DMS153 treated with DMSO at 0.1 percent for 48 hours (cell line): Measurements from ENCODE around the gene UNC13B.
"Not testable (repeated sequence)": the region's sequence is repeated elsewhere in the genome, so short reads cannot be mapped to it uniquely, and the experiment has no call there.

Source experiments
- DNase-seq: peaks from one replicate; lab custom pipeline; 2025; ENCODE audit not compliant: unreplicated experiment; lab: John Stamatoyannopoulos, UW

UNC13B gene

DNA sequence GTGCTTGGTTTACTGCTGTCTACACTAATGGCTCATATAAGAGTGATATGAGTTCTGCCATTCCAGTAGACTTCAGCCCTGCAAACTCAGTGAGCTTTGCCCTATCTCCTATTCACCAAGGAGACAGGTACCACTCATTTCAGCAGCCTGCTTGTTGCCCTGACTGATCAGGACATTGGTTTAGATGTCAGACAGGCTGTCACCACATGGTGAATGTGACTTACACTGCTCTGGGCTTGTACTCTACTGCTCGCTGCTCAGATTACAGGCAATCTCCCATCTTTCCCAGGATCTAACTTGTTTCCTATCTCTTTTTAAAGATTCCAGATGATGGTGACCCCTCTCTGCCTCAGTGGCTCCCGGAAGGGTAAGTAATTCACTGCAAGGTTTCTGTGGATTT lies 204.8 kb downstream of the UNC13B start:
- DNase-seq = no peak

DNA sequence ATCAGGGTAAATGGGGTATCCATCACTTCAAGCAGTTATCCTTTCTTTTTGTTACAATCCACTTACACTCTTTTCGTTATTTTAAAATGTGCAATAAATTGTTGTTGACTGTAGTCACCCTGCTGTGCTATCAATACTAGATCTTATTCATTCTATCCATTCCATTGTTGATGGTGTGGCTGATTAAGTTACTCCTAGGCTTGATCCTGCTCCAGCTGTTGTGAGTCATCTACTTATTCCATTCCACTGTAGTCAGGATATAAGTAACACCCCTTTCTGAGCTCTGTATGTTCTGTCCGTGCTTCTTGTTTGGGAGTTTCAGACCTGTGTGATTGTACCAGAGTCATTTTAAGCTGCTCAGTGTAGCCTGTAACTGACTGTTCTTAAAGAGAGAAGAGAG lies 205.6 kb downstream of the UNC13B start:
- DNase-seq = no peak

- DNase-seq = no peak
Observed at GRCh38 chr9:35370241-35370640, 208.4 kb downstream of the UNC13B start.

GRCh38 chr9:35374436-35374835 lies 212.6 kb downstream of the UNC13B start:
- DNase-seq = no peak

DNA sequence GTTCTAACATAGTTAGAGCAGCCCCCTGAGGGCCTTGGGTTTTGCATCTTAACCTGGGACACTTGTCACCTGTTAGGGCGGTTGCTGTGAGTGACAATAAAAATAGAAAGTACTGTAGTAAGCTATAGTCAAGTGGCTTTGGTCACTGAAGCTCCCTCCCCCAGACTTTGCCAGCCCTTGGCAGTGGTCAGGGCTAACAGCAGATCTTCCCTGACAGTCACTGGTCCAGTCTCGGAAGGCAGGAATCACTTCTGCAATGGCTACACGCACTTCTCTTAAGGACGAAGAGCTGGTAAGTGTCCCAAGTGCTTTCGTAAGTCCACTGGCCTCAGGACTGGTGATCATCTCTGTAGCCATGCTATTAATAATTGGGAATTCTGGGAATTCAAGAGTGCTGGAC lies 213.1 kb downstream of the UNC13B start:
- no peak for DNase-seq

- no peak for DNase-seq
Observed at GRCh38 chr9:35380039-35380438, 218.2 kb downstream of the UNC13B start.

- DNase-seq = no peak
Observed at GRCh38 chr9:35380619-35381018, 218.8 kb downstream of the UNC13B start.

DNA sequence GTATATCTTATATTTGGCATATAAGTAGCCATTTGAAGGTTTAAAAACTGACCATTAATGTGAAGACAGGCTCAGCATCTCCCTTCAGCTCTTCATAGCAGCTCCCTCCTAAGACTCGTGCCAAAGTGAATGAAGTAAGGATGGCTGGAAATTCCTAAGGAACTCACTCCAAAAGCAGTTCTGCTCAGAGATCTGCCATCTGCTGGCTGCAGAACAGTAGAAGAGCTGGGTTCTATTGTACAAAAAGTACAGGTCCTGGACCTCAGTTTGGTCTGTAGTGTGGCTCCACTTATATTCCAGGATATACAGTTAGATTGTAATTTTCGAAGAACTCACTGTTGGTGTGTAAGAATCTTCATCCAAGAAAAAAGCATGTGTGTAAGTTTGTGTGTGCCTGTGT lies 223.2 kb downstream of the UNC13B start:
- DNase-seq = no peak

DNA sequence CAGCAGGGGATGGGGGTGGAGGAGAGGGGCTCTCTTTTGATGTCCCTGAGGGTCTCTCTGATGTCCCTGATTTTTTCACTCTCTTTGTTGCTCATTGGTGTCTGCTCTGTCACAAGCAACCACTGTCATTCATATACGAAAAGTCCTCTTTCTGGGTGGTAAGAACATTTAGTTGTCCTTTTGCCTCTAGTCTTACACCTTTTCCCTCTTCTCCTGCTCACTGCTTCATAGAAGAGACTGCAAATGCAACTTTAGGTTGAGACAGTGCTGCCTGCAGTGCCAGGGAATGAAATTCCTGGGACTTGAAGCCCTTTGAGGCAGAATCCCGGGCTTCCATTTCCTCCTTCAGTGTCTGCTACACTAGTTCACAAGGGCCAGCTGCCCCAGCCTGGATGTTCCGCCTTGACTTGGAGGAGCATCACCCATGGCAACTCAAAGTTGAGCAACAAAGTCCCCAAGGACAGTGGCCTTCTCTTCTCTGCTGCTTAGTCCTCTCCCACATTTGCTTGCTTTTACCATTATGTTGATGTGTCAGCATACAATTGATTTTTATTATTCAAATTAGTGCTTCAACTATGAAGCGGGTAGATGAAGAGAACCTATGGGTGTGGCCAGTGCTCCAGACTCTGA lies 233.4 kb downstream of the UNC13B start:
- DNase-seq = no peak

- DNase-seq = no peak
Observed at GRCh38 chr9:35395706-35396101, 233.9 kb downstream of the UNC13B start.

DNA sequence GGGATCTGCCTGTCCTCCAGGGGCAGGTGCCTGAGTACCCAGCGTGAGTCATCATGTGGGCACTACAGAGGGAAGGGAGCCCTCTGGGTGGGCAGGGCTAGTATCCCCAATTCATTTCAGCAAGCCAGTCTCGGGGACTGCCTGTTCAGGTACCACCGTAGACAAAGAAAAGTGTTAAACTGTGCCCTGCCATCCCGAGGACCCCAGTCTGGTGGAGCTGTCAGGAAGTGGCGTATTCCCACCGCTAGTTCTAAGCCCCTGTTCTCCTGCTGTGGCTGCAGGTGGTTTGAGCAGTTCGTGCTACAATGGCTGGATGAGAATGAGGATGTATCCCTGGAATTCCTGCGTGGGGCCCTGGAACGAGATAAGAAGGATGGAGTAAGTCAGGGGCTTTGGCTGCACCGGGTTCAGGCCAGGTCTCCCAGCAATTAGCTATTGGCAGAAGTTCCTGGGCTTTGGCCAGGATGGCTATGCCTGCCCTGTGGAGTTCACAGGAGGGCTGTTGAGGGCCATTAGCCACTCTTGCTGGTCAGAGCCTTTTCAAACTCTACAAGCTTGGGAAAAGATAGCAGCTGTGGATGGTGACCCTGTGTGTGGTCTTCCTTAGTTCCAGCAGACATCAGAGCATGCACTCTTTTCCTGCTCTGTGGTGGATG lies 234.9 kb downstream of the UNC13B start:
- no peak for DNase-seq

GRCh38 chr9:35397216-35397698 lies 235.4 kb downstream of the UNC13B start:
- no peak for DNase-seq

DNA sequence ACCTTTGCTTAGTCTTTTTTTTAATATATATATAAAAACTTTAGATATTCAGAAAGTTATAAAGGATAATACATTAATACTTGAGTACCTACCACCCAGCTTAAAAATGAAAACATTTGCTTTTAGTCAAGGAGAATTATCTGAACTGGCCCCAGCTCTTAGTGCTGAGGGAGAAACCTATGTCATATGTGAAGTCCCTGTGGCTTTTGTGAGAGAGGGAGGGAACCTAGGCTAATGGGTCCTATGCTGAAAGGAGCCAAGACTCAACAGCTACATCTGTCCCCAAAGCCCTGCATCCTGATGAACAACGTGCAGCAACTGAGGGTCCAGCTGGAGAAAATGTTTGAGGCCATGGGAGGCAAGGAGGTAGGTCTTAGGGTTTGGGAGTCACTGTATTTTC lies 236.1 kb downstream of the UNC13B start:
- no peak for DNase-seq

DNA sequence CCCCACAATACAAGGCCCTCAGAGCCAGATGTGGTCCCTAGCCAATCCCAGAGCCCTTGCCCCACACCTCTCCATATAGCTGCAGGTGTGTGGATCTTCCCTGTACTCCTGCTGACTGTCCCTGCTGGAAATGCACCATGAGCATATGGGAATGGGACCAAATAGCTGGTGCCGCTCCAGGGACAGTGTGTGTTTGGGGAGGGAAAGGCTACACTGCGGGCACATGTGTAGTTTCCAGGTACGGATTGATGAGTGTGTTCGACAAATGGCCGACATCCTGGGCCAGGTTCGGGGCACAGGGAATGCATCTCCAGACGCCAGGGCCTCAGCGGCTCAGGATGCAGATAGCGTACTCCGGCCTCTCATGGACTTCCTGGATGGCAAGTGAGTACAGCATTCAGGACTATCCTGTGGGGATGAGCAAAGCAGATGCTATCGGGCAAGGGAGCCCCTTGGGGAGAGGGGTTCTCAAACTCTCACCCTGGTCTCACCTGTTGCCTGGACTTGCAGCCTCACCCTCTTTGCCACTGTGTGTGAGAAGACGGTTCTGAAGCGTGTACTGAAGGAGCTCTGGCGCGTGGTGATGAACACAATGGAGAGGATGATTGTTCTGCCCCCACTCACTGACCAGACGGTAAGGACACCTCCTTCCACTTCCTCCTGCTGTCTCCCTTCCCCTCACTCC lies 237.0 kb downstream of the UNC13B start:
- DNase-seq = no peak

DNA sequence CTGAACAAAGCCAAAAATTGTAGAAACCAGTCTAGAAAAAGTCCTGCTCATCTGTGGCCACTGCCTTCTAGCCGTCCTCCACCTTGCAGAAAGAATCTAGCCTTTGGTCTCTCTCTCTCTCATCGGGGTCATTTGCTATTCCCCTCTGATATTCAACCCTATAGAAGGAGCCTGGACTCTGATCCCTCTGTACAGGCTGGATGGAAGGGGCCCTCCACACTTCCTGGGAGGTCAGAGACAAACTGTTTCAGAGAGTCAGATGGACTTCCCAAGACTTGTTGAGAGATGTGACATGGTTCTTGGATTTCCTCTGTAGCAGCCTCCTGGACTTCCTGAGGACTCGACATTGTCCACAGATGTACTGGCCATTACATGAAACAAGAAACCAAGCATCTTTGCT lies 243.1 kb downstream of the UNC13B start:
- DNase-seq = no peak

DNA sequence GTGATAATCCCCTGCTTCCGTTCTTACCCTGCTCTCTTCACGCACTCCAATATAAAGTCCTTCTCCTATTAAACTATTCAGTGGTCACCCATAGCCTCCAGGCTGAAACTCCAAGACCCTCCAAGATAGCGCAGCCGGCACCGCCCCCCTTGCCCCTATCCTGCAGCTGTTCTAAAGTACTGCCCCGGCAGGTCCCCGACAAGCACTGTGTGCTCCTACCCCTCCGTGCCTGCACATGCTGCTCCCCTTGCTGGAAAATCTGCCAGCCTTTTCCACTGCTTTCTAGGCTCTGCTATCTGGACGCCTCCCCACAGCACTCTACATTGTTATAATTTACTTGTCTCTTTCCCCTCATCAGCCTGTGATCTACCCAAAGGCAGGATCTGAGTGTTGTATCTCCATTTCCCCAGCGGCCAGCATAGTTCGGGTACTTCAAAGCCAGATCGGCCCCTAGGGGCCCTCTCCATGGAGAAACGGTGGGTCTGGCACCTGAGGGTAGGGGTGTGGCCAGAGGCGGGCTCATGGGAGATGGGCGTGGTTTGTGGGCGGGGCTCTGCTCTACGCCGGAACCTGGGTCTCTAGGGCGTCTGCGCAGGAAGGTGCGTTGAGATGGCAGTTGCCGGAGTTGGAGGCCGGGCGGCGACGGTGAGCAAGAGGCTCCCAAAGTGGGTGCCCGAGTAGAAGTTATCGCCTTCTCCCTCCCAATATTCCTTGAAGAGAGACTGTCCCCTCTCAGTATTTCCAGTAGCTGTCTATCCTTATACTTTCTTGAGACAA lies 244.6 kb downstream of the UNC13B start:
- DNase-seq = no peak

- no peak for DNase-seq
Observed at GRCh38 chr9:35407846-35408245, 246.0 kb downstream of the UNC13B start.

DNA sequence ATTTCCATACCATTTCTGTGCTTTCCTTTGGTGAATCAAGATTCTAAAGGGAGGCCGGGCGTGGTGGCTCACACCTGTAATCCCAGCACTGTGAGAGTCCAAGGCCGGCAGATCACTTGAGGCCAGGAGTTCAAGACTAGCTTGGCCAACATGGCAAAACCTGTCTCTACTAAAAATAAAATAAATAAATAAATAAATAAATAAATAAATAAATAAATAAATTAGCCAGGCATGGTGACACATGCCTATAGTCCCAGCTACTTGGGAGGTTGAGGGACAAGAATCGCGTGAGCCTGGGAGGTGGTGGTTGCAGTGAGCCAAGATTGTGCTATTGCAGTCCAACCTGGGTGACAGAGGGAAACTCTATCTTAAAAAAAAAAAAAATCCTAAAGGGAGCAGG lies 247.6 kb downstream of the UNC13B start:
- DNase-seq = not testable (repeated sequence)

DNA sequence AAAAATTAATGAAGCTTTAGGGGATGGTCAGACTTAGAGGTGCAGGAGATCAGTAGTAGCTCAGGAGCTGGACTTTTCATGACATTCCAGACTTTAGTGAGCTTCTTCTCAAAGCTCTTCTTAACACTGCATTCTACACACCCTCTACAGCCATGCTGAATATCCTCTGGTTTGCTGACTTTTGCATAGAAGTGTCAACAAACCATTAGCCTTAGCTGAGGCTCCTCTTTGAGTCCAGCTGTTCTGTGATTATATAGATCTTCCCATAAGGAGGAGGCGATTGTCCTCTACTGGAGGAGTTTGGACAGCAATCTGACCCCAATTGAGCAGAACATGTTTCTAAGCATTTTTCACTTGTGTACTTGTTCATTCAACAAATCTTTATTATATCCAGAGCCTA lies 253.1 kb downstream of the UNC13B start:
- DNase-seq = no peak

- DNase-seq = no peak
Observed at GRCh38 chr9:35415402-35416097, 253.7 kb downstream of the UNC13B start.

- no peak for DNase-seq
Observed at GRCh38 chr9:35416098-35416427, 254.3 kb downstream of the UNC13B start.
